GM19467 (cell line): ENCODE data around the gene LHX3.
A peak's percentile ranks its signal among the peaks of the same experiment; 100 is the strongest.

Experiments
- ATAC-seq: cut with Tn5 transposase; IDR thresholded peaks from one replicate; pipeline ENCODE4 v1.9.1; 2021; ENCODE audit warnings: mild to moderate bottlenecking, moderate library complexity; ENCODE audit not compliant: unreplicated experiment

The LHX3 gene

DNA sequence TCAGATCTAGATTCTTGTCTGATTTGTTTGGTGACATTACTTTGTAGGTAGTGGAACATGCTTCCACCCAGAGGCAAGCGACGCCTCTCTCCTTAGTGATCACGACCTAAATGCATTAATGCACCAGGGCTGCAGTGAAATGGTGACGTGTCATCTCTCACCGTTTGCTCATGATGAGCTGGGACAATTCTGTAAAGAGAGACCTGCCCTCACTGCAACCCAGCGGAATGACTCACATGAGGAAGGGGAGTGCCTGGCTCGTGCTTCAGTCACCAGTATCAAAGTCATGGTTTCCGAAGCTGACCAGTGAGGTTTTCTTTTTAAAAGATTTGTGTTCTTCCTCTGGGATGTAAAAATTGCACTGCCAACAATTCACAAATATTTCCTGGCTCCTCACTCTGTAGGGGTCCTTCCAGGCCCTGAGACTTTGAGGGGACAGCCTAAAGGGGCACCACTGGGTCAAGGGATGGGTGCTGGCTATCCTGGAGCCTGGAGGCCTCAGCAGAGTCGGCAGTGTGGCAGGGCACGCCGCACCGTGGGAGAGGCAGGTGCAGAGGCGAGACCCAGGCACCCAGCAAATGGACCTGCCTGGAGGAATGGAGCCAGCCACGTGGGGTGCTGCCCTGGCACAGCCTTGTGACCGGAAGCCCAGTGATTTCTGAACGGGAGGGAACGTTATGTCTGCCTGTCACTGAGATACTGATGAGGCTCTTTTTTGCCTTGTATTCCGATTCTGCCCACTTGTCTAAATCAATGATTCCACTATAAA is 23.4 kb upstream of the LHX3 start:
- ATAC-seq, result no peak

DNA sequence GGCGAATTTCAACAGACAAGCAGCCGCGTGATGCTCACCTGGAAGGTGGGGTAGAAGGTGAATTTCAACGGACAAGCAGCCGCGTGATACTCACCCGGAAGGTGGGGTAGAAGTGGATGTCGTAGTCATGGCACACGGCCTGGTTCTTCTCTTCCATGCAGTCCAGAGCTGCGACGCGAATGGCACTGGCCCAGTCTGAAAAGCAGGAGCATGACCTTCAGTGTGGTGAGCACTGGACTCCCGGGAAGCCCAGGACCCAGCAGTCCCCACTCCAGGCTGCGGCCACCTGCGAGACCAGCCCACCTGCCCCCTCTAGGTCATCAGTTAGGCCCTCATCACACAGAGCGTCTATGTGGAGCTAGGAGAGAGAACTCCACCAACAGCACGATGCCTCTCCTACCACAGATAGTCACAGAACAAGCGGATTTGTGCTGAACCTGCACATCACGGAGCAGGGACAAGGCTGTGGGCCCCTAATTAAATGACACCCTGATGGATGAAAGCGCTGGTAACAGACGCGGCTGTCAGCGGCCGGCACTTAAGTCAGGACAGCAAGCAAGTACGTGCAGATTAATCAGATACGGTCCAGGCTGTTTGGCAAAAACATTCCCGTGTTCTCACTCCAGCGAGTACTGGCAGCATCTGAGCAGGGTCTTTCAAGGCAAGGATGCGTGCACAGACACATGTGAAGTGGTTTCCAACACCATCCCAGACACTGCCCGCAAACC is 21.9 kb upstream of the LHX3 start:
- no peak for ATAC-seq

DNA sequence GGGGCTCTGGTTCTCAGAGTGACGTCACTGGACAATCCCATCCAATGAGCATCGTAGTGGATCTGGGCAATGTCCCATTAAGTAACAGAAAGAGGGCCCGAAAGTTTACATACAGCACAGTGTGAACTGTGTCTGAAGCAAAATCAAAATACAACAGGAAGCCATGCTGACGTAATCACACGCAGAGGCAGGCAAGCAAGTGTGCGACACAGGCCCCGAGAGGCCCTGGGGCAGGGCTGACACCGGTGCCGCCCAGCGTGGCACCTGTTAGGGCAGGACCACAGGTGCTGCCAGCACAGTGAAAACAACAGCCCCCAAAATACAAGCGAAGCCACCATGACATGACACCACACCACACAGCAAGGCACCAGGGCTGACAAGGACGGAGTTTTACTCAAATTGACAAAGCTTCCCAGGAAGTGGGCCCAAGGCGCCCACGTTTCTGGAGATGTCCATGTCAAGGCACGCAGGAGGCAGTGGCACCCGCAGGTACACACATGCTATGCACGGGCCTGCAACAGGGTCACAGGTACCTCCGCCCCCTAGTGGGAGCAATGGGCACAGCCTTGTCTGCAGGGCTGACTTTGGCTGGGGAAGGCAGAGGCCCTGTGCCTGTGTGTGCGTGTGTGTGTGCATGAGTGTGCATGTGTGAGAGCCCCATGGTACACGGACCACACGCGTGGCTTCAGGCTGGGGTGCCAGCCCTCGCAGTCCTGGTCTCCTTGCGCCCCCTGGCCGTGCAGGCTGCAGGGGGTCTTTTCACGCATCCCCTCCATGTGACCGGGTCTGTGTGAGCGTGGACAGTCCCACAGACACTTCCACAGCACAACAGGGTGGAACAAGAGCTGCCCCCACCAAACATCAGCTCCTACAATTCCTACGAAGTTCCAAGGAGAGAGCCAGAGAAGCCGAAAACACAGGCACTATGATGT is 21.1 kb upstream of the LHX3 start:
- peak; percentile 59 for ATAC-seq

DNA sequence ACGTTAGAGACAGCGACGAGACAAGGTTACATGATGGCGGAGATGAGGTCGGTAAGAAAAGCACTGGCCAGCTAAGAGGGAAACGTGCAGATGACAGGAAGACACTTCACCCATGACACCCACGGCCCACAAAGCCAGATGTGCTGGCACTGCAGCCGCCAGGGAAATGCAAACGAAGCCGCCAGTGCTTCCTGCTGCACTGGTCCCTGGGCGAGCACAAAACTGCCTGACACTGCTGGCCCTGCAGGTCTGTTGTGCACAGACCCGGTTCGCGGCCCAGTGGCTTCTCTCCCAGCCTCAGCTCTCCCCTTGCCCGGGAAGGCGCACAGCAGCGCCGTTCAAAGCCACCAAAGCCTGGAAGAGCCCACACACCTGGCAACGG is 20.4 kb upstream of the LHX3 start:
- ATAC-seq, result peak; percentile 43

DNA sequence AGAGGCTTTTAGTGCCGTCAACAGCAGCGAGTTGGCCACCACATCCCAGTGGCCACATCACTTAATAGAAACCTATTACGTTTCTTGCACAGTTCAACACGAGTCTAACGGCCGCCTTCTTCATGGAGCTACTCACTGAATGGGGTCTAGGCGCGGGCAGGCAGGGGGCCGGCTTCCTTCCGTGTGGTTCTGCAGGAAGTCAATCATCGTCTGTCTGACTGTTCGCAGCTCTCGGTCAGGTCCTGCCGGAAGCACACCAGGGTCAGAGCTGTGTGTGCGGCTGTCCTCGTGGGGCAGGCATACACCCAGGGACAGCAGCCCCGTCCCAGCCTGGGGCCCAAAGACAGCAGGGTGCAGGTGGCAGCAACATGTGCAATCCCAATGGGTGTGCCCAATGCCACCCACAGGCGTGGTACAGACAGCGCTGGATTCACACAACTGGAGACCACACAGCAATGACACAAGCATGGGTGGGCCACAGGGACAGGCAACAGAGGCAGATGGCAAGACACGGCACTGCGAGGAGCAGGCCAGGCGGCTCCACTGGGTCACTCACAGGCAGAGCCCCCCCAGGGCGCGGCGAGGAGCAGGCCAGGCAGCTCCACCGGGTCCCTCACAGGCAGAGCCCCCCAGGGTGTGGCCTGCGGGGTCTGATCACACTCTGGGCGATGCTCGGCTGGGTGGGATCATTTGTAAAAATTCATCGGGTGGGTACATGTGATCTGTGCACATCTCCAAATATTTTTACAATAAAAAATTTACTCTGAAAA is 19.1 kb upstream of the LHX3 start:
- no peak for ATAC-seq

DNA sequence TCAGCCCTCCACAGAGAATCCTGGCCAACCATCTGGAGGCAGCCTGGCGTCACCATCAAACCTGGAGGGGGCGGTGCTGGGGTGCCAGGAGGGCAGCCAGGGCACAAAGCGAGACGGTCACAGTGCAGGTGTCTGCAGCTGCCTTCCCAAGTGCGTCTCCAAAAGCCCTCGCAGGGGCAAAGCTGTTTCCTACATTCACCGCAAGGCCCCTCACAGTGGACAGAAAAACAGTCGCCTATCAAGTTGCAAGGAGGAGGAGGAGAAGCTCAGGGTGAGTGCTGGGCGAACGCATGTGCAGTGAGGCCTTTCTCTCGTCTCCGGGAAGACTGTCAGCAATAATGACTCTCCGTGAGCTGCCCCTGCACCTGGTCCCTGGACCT is 18.0 kb upstream of the LHX3 start:
- ATAC-seq, result no peak

DNA sequence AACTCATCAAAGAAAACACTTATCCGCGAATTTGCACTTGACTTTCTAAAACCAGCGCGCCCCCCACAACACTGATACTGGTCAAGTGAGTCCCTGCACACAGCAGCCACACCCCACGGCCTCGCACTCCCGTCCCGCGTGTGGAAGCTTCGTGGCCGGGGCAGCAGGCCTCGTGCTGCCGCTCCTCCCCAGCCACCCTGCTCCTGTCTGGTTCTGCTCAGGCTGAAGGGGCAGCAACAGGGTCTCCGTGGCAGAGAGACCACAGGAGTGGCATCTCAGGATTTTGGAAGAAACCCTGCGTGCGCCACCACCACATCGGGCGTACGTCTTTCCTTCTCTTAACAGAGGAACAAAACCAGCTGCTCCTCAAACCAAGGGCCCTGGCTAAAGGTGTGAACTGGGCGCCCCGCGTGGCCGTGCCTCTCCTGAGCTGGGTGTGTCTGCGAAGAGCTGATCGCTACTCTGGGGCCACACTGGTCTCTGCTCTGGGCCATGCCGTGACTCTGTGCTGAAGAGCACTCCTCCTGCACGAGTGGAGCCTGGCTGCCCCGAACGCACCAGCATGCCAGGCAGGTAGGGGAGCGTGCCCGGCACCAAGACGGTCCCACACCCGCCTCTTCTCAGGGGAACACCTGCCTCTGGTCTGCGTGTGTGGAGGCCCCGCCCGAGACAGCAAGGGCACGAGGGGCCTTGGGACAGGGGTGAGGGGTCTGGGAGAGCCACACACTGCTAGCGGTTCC is 17.4 kb upstream of the LHX3 start:
- no peak for ATAC-seq

DNA sequence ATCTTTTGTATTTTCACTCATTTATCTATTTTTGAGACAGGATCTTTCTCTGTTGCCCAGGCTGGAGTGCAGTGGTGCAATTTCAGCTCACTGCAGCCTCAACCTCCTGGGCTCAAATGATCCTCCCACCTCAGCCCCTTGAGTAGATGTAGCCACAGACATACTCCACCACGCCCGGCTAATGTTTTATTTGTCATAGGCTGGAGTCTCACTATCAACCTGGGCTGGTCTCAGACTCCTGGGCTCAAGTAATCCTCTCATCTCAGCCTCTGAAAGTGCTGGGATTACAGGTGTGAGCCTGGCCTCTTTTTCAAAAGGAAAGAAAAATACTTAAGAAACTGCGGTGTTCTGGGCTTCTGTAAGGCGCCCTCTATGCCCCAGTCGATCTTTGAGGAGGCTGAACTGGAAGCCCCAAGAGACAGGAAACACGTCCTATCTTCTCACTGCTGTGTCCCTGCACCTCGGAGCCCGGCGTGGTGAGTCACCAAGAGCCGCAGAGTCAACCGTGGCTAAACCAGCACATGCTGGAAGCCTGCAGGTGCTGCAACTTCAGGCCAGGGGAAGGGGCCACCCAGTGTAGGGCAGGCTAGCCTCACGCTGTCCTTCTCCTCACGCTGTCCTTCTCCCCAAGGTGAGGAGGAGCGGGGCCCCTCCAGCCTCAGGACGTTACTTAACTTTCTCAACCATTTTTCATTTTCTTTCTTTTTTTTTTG is 15.2 kb upstream of the LHX3 start:
- ATAC-seq, result no peak

DNA sequence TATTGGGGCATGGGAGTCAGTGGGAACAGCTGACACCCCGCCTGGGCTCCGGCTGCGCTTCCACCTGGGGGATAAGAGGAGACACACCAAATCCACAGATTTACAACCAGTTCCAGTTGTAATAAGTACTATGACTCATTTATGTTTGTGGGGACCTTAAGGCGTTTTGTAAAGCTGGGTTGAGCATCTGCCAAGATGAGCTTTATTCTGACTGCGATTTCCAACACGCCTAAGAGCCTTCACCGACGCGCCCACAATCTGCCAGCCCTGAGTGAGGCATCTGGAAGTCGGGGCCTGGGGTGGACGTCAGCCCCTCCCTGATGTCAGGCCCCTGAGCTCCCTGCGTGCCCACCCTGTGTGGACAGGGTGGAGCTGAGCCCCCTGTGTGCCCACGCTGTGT is 14.3 kb upstream of the LHX3 start:
- no peak for ATAC-seq

DNA sequence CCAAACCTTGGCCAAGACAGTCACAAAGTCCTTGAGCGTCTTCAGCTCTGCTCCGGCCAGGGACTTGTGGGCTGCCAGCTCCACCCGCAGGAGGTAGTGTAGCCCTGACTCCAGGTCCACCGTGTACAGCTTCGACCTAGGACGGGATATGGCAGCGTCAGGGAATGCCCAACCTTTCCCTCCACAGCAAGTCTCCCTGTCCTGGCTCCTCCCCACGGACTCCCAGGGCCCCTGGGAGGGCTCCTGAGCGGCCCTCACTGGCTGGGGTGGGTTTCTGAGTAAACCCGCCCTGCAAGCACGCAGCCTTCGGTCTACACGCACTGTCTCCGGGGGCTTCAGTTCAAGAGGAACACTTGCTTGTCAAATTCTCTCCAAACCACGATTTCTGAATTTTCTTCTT is 13.7 kb upstream of the LHX3 start:
- ATAC-seq, result no peak

DNA sequence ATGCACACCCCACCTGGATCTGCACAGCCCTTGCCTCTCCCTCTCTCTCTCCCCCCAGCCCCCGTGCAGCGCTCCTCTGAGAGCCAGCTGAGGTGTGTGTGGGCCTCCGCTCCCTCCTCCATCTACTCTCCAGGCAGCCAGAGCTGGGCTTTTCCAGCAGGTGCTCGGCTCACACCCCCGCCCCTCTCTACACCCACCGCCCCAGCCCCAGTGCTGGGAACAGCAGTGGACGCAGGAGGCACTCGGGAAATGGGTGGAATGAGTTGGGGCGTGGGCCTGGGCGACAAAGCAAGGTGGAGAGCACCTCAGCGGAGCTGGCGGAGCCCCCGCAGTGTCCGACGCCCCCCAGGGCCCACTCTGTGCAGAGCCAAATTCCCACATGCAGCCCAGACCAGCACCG is 13.3 kb upstream of the LHX3 start:
- ATAC-seq, result no peak

DNA sequence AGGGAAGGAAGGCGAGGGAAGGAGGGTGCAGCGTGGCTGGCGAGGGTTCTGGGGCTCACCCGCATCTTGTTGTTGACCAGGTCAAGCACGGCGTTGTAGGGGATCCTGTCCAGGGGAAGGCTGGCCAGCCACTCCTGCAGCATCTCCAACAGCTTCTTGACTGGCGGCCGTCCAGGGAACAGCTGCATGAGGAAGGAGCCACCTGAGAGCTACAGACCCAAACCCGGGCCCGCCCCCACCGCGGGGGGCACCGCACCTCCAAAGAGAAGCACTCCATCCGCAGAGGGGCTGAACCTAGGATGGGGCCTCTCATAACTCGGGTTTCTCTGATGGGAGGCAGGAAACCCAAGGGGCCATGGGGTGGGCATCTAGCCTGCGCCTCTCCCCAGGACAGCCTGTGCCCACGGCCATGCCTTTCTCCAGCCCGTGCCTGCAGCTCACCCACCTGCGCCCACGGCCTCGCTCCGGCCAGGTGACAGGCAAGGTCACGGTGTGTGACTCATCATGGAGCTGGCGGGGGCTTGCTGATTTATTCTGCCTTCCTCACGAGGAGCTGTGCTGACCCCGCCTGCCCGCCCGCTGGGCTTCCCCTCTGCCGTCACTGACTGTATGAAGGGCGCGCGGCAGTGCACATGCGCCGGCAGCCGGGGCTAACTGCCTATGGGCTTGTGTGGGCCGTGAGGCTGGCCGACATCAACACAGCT is 11.8 kb upstream of the LHX3 start:
- no peak for ATAC-seq

DNA sequence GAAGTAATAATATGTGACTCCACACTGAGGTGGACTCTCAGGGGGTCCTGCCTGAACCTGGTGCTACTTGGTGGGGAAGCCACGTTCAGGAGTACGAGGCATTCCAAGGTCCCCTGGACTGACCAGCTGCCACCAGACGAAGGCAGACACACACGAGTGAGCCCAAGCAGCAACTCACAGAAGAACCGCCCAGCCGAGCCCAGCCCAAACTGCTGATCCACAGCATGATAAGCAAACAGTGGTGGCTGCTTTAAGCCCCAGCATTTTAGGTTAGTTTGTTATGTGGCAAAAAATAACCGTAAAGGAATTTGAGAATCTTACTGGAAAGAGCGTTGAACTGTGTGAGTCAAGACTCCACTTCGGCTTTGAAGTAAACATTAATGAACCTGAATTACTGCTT is 8.8 kb upstream of the LHX3 start:
- ATAC-seq, result no peak

DNA sequence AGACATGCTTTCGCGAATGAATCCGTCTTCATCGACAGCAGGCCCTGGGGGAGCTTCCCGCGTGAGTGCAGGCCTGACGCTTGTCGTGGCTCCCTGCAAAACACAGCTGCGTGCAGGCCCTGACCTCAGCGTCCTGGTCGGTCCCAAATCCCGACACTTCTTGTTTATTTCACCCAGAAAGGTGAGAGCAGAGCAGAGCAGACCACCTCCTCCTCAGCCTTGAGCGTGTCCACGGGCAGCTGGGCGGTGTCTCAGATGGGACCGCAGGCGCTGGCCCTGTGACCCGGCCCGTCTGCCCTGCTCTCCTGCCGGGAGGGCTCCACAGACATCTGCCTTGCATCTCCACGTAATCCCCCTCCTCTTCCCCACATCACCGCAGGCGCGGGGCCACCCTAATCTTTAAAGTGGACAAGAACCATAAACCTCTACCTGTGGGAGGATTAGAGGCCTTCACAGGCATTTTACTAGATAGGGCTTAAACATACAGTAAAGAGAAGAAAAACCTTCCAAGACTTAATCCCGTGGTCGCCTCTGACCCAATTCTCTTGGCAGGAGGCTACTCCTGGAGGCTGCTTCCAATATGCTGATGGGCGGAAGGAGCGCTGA is 7.5 kb upstream of the LHX3 start:
- no peak for ATAC-seq

DNA sequence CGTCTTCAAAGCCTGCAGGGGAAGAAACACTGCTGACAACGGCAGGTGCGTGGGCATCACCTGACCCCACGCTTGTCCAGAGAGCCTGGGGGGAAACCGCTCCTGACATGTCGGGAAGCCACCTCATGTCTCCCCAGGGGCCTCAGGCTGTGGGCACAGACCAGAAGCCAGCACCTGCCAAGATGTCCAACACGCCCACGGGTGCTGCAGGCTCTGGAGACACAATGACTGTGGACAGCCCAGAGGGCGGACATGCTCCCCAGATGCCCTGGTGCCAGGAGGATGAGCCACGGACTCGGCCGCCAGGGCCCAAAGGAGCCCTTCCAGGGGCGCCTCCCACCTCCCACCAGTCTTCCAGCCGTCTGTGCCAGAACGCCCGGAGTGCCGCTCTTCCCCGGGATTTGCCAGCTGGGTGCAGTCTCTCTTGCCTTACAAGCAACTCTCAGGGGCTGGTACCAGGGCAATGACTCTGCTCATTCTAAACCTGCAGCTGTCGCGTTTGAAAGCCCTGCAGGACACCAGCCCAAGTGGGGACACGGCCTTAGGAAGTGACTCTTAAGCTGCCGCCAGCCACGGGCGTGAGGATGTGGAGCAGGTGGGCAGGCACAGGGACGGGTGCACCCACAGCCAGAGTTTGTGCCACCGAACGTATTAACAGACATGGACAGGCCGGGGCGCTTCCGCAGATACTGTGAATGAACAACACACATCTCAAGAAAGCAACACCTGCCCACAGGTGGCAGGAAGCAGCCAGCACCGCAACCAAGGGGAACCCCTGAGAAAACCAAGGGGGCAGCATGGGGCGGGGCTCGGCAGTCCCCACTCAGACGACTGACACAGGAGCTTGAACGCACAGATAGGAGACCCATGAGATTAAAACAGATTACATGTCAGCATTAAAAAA is 6.8 kb upstream of the LHX3 start:
- no peak for ATAC-seq

DNA sequence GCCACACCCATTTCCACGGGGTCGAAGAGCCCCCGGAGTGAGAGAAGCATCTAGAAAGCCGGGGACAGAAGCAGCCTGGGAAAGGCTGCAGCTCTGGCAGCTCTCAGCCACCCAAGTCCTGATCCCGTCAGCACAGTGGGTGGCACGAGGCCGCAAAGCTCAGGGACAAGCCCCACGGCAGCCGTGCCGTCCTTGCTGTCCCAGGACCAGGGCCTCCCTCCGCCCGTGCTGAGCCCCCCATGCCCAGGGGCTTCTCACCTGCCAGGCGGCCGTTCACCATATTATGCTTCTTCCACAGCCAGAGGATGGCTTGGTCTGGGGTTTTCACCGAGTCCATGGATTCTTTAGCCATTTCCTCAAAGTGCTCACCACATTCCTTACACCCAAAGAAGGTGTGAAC is 6.1 kb upstream of the LHX3 start:
- no peak for ATAC-seq

DNA sequence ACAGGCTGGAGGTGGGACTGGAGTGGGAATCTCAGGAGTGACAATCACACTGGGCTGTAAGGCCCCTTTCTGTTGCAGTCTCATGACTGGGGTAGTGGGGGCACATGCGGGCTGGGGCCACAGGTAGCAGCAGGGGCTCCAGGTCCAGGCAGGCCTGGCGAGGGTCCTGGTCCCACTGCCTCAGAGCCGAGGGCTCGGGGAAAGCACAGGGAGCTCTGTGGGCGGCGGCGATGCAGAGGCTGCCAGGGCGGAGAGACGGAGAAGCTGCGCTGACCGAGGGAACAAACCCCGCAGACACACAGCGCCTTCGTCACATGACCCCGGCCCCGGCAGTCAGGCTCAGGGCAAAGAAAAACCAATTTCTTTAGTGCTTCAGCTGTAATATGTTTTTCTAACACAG is 5.3 kb upstream of the LHX3 start:
- ATAC-seq, result no peak

DNA sequence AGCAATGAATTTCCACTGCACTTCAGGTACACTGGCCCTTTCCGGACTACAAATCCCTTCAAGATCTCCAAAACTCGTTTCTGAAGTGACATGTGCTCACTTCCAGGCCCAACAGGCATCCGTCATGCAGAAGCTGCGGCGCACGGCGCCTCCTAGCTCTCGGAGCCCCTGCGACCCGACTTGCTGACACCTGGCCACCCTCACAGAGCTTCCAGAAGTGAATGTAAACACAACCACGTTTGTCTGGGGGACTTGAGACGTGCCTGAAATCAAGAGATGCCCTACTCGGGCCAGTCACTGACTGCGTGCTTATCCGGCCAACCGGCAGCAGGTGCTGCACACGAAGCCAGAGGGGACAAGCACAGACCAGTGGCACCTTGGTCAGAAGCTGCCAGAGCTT is 4.9 kb upstream of the LHX3 start:
- ATAC-seq, result no peak
